Measurements from ENCODE around the gene STIP1. TPM values are rescaled to one million over a fixed set of nuclear protein-coding genes. Genes with fewer than 3 reads are reported as not detected.

STIP1 gene
- total RNA-seq: 100 to 1,000 TPM in 1 of 4 donors, 10 to 100 TPM in 3; 53.3 to 109 (median 79.8) TPM

- TF ChIP-seq POLR2A (IDR thresholded peaks at IDR 0.05) (peak; percentile 78 to 79), EP300 (IDR thresholded peaks at IDR 0.05) (peak; percentile 71 to 99)
- TF ChIP-seq, protein P1, sequence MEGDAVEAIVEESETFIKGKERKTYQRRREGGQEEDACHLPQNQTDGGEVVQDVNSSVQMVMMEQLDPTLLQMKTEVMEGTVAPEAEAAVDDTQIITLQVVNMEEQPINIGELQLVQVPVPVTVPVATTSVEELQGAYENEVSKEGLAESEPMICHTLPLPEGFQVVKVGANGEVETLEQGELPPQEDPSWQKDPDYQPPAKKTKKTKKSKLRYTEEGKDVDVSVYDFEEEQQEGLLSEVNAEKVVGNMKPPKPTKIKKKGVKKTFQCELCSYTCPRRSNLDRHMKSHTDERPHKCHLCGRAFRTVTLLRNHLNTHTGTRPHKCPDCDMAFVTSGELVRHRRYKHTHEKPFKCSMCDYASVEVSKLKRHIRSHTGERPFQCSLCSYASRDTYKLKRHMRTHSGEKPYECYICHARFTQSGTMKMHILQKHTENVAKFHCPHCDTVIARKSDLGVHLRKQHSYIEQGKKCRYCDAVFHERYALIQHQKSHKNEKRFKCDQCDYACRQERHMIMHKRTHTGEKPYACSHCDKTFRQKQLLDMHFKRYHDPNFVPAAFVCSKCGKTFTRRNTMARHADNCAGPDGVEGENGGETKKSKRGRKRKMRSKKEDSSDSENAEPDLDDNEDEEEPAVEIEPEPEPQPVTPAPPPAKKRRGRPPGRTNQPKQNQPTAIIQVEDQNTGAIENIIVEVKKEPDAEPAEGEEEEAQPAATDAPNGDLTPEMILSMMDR (IDR thresholded peaks at IDR 0.05): peak in 4 of 5 experiments; percentile 19 to 46 (median 28)
- Histone ChIP-seq H3K4me3 (peak within 1 kb of the TSS; percentile 51 to 77 (median 70)), H3K4me1 (peaks cover 0 to 43% (median 33%) of the 10 kb centered on the region in 4 donors), H3K27ac (peak within 1 kb of the TSS; percentile 90 to 99 (median 95)), H3K27me3 (no peaks in the 10 kb centered on the region), H3K36me3 (no peaks in the 10 kb centered on the region), H3K9me3 (no peaks in the 10 kb centered on the region)
- WGBS, 2 donors: 0 to 1% methylated on average over 41 of the region's 74 CpGs
- DNase-seq (ENCODE audit: low spot score in 2 of 2): peak; percentile 98 to 99
Measured at GRCh38 chr11:64185693-64186491, at the start of gene STIP1. Gene STIP1 (plus strand): TSS chr11:64186171. CDS start chr11:64186262, 91 bp downstream.

DNA sequence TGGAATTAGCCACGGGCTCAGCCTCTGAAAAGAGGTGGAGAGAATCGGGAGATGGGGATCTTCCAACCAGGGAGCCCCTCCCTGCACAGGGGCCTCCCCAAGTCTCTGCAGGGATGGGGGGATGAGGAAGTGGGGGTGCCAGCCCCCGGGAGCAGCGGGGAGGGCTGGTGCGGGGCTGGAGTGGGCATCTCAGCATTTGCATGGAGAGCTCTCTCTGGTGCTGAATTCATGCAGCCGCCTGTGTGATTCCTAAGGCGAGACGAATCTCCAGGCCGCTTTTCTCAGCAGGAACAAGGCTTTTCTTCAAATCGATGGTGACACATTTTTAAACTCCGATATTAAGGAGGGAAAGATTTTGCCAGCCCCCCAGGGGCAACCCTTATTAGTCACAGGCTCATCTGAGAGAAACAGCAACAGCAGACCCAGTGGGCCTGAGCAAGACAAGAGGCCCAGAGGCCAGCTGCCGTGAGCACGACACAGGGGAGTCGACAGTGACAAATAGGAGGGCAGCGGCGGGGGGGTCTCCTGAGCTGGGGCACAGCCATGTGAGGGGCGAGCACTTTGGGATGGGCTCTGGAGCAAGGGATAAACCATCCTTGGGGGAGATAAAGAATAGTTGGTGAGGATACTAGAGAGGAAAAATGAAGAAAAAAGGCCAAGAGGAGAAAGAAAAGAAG, 49.1 kb upstream of the STIP1 start:
- H3K36me3 ChIP-seq: no peaks in the 10 kb centered on the region
- no peak overlapping the region for H3K4me3 ChIP-seq
- H3K9me3 ChIP-seq: no peaks in the 10 kb centered on the region
- H3K4me1 ChIP-seq: peaks cover 0 to 8% (median 0%) of the 10 kb centered on the region in 4 donors
- H3K27ac ChIP-seq: no peak overlapping the region
- H3K27me3 ChIP-seq: no peaks in the 10 kb centered on the region
- TF ChIP-seq POLR2A (IDR thresholded peaks at IDR 0.05): no peak
- TF ChIP-seq EP300 (IDR thresholded peaks at IDR 0.05): no peak
- TF ChIP-seq, protein P1 (IDR thresholded peaks at IDR 0.05): no peak
- no peak for DNase-seq (ENCODE audit: low spot score in 2 of 2)
- whole genome bisulfite sequencing, 2 donors: 59 to 66% methylated on average over 17 of the region's 17 CpGs

DNA sequence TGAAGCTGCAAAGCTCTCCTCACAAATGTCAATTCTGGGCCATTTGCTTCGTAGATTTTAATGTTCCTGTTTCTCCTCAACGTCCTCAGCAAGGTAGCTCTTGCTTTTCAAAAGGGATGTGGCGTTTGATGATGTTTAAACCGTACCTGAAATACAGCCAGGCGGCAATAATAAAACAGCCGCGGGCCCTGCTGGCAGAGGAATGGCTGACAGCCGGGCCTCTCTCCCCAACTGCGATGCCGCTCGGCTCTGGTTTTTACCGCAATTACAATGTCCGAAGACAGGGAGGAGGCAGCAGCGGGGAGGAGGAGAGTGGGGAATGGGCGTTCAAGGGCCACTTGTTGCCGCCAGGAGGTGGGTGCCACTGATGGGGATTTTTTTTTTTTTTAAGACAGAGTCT, 47.6 kb upstream of the STIP1 start:
- H3K9me3 ChIP-seq: no peaks in the 10 kb centered on the region
- no peak for TF ChIP-seq EP300 (IDR thresholded peaks at IDR 0.05)
- TF ChIP-seq POLR2A (IDR thresholded peaks at IDR 0.05): no peak
- TF ChIP-seq, protein P1 (IDR thresholded peaks at IDR 0.05): no peak
- WGBS, 2 donors: 83 to 84% methylated on average over 16 of the region's 16 CpGs
- no peaks in the 10 kb centered on the region for H3K4me1 ChIP-seq
- H3K36me3 ChIP-seq: no peaks in the 10 kb centered on the region
- no peak for DNase-seq (ENCODE audit: low spot score in 2 of 2)
- no peaks in the 10 kb centered on the region for H3K27me3 ChIP-seq
- no peak overlapping the region for H3K4me3 ChIP-seq
- no peak overlapping the region for H3K27ac ChIP-seq

DNA sequence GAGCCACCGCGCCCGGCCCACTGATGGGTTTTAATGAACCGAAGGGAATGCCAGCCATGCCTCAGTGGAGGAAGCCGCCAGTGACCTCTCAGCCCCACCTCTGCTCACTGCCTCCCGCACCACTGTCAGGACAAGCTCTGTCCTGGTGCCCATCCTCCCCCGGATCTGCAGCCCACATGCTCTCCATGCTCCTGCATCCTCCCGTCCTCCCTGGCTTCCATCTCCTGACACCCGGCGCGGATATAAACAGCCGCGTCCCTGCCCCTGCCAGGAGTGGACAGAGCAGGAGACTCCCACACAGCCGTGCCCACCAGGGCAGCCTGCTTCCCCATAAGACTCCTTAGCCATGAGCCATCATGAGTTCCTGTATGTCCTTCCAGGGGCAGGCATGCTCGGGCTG, 46.9 kb upstream of the STIP1 start:
- Histone ChIP-seq H3K4me3 (no peak overlapping the region), H3K4me1 (no peaks in the 10 kb centered on the region), H3K27me3 (no peaks in the 10 kb centered on the region), H3K27ac (no peak overlapping the region), H3K9me3 (no peaks in the 10 kb centered on the region), H3K36me3 (no peaks in the 10 kb centered on the region)
- DNase-seq (ENCODE audit: low spot score in 2 of 2): no peak
- TF ChIP-seq POLR2A (IDR thresholded peaks at IDR 0.05) (no peak), EP300 (IDR thresholded peaks at IDR 0.05) (no peak)
- TF ChIP-seq, protein P1 (IDR thresholded peaks at IDR 0.05): no peak
- 82 to 85% methylated on average over 15 of the region's 15 CpGs for WGBS, 2 donors

GRCh38 chr11:64140082-64140481, 45.9 kb upstream of the STIP1 start:
- TF ChIP-seq EP300 (IDR thresholded peaks at IDR 0.05): no peak
- TF ChIP-seq POLR2A (IDR thresholded peaks at IDR 0.05): no peak
- TF ChIP-seq, protein P1 (IDR thresholded peaks at IDR 0.05): no peak
- Histone ChIP-seq H3K27me3 (no peaks in the 10 kb centered on the region), H3K27ac (no peak overlapping the region), H3K4me1 (no peaks in the 10 kb centered on the region), H3K36me3 (no peaks in the 10 kb centered on the region), H3K4me3 (no peak overlapping the region), H3K9me3 (no peaks in the 10 kb centered on the region)
- 88 to 98% methylated on average over 4 to 6 of the region's 8 CpGs for WGBS, 2 donors
- DNase-seq (ENCODE audit: low spot score in 2 of 2): no peak

All from tibial nerve (tissue), 4 donors.